K562 (cell line): ENCODE measurements around the gene CIAO1. TPM values are rescaled to one million over a fixed set of nuclear protein-coding genes. Genes with fewer than 3 reads are reported as not detected.

Experiments used
- ARID3A ChIP-seq: IDR thresholded peaks from 2 replicates; pipeline ENCODE4 v1.6.1; 2012; ENCODE audit warnings: low read depth, low read length, improper control_type of control experiment, borderline replicate concordance
- CBFB ChIP-seq: sonication (generic); formaldehyde crosslinking; IDR thresholded peaks from 2 replicates; pipeline ENCODE4 v1.4.0; 2020; ENCODE audit warnings: mild to moderate bottlenecking, missing genetic modification reagents
- HCFC1 ChIP-seq: IDR thresholded peaks from 2 replicates; pipeline ENCODE4 v1.6.1; 2012; ENCODE audit warnings: low read depth, low read length, improper control_type of control experiment
- L3MBTL2 ChIP-seq: fragments of 450-650 bp; IDR thresholded peaks from 2 replicates; pipeline ENCODE4 v1.6.1; 2016; ENCODE audit warnings: mild to moderate bottlenecking, moderate library complexity
- LCOR ChIP-seq: sonication (generic); formaldehyde crosslinking; IDR thresholded peaks from 2 replicates; pipeline ENCODE4 v1.8.0; 2022; ENCODE audit warnings: mild to moderate bottlenecking, missing genetic modification reagents
- MNT ChIP-seq, 2 experiments: fragments of 450-650 bp; conservative IDR thresholded peaks; 2 replicates each; pipeline ENCODE4 v1.6.1; 2017; ENCODE audit warnings: mild to moderate bottlenecking in 2 of 2, moderate library complexity in 2 of 2
- NCOR1 ChIP-seq: fragments of 450-650 bp; IDR thresholded peaks from 2 replicates; pipeline ENCODE4 v1.6.1; 2016; ENCODE audit warnings: mild to moderate bottlenecking, moderate library complexity
- POLR2AphosphoS5 ChIP-seq: IDR thresholded peaks from 2 replicates; pipeline ENCODE4 v1.6.1; 2011; ENCODE audit warnings: mild to moderate bottlenecking, low read depth, low read length, moderate library complexity; ENCODE audit not compliant: control insufficient read depth, insufficient read depth
- SOX6 ChIP-seq: fragments of 450-650 bp; IDR thresholded peaks from 2 replicates; pipeline ENCODE4 v1.6.1; 2014; ENCODE audit warnings: mild to moderate bottlenecking
- TBL1XR1 ChIP-seq, 2 experiments: IDR thresholded peaks; 2 replicates each; pipeline ENCODE4 v1.6.1; 2012; ENCODE audit warnings: improper control_type of control experiment in 2 of 2, low read length in 2 of 2, mild to moderate bottlenecking in 1 of 2
- ZBTB7A ChIP-seq: IDR thresholded peaks from 2 replicates; pipeline ENCODE4 v1.6.1; 2011; ENCODE audit warnings: low read depth, mild to moderate bottlenecking, low read length, moderate library complexity, borderline replicate concordance; ENCODE audit not compliant: control insufficient read depth
- ZNF324 ChIP-seq: fragments of 250-450 bp; sonication (Bioruptor Pico); IDR thresholded peaks from 2 replicates; pipeline ENCODE4 v1.4.0; 2020; ENCODE audit warnings: mild to moderate bottlenecking
- polyA plus RNA-seq, 8 experiments: library from polyadenylated mRNA; depleted of rRNA in 4 of 8; stranded (reverse) in 5 of 8; unstranded in 3 of 8; fragments of >200 nt; fragmentation: Nextera tagmentation in 2 of 8; fragmentation: Illumina TruSeq in 1 of 8; extraction: Ambion mirVana in 2 of 8; extraction: Trizol in 1 of 8; gene quantifications; 2 replicates each; pipeline versions ENCODE4 v1.2.1 to v1.2.3, GENCODE V29; 2011 to 2014; ENCODE audit warnings: inconsistent platforms in 1 of 8, missing spikeins in 1 of 8
- total RNA-seq, 7 experiments: library from RNA; depleted of rRNA in 6 of 7; stranded (reverse); fragments of >200 nt in 6 of 7; fragmentation: Illumina TruSeq in 2 of 7; extraction: Trizol in 2 of 7; gene quantifications; 2 replicates each; pipeline versions ENCODE4 v1.2.1 to v1.2.3, GENCODE V29; 2011 to 2021; ENCODE audit warnings: low replicate concordance in 1 of 7

The CIAO1 gene
- total and polyA plus RNA-seq, 9 of the 15 experiments (the other 6 are each of a cell fraction or from before 2014, with no cell fraction given): 11.4 to 156 (median 92.8) TPM

- 0 out of 2 replicates have a peak, but pooled peaks have one; percentile 2 for TF ChIP-seq ZNF324 (CRISPR knock-in tag)
- no peak for TF ChIP-seq ARID3A
- TF ChIP-seq SOX6: peak; percentile 19; the same call in 1 of the 2 replicates
- peak; percentile 71 for TF ChIP-seq POLR2AphosphoS5
- TF ChIP-seq TBL1XR1 (IDR thresholded peaks at IDR 0.05; ENCODE audit: low read length in 2 of 2): peak in 1 of 2 experiments; percentile 47; a peak in 2 of 4 replicates
- TF ChIP-seq CBFB: peak; percentile 71
- peak; percentile 45; the same call in 1 of the 2 replicates for TF ChIP-seq NCOR1
- peak; percentile 78 for TF ChIP-seq ZBTB7A
- TF ChIP-seq MNT (conservative IDR thresholded peaks at IDR 0.05): peak; percentile 92 to 97
- no peak for TF ChIP-seq LCOR
- 0 out of 2 replicates have a peak, but pooled peaks have one; percentile 15 for TF ChIP-seq L3MBTL2
- peak; percentile 83 for TF ChIP-seq HCFC1
Measured at GRCh38 chr2:96305091-96305978, 39.3 kb downstream of the CIAO1 start, which contains the start of gene SNRNP200 (continued).
